Ascending aorta (tissue), 2 donors: ENCODE data around the gene ARID5B. TPM values are rescaled to one million over a fixed set of nuclear protein-coding genes. Genes with fewer than 3 reads are reported as not detected.

Experiments used
- DNase-seq, 2 donors: peaks; one replicate each; pipeline ENCODE4 v3.0.0-alpha.2; 2019; ENCODE audit warnings: low spot score in 2 of 2
- H3K27ac ChIP-seq, 2 donors: fragments of 200-600 bp; sonication (generic); one replicate each; pipeline ENCODE4 v1.5.1; 2016 to 2017; ENCODE audit warnings: mild to moderate bottlenecking in 1 of 2
- H3K27me3 ChIP-seq: fragments of 200-600 bp; sonication (generic); one replicate; pipeline ENCODE4 v1.5.1; 2017
- H3K36me3 ChIP-seq, 2 donors: fragments of 200-600 bp; sonication (generic); one replicate each; pipeline ENCODE4 v1.5.1; 2016
- H3K4me1 ChIP-seq, 2 donors: fragments of 200-600 bp; sonication (generic); one replicate each; pipeline ENCODE4 v1.5.1; 2016 to 2017; ENCODE audit warnings: mild to moderate bottlenecking in 1 of 2
- H3K4me3 ChIP-seq, 2 donors: fragments of 200-600 bp; sonication (generic); one replicate each; pipeline ENCODE4 v1.5.1; 2016 to 2017; ENCODE audit warnings: mild to moderate bottlenecking in 1 of 2
- H3K9me3 ChIP-seq, 2 donors: fragments of 200-600 bp; sonication (generic); one replicate each; pipeline ENCODE4 v1.5.1; 2016
- CTCF ChIP-seq, 3 experiments: fragments of 200-600 bp in 2 of 3; fragments of 450-650 bp in 1 of 3; sonication (generic) in 2 of 3; IDR thresholded peaks; one replicate each; pipeline ENCODE4 v1.5.1; 2016 to 2019; ENCODE audit warnings: antibody characterized with exemption in 3 of 3, mild to moderate bottlenecking in 1 of 3, moderate library complexity in 1 of 3
- intact Hi-C: fragments of 100-400 bp; cut with DNase I; formaldehyde crosslinking; loops from one replicate; pipeline ENCODE4 v1.15.1; 2023
- total RNA-seq: library from RNA; depleted of rRNA; stranded (reverse); fragments of >200 nt; gene quantifications from one replicate; pipeline ENCODE4 v1.1.0, GENCODE V29; 2016

The ARID5B gene
- total RNA-seq, 1 donor from 2014 or later, result 92.5 TPM

GRCh38 chr10:62116896-62117295, 215.4 kb downstream of the ARID5B start:
- no peak for DNase-seq
- H3K36me3 ChIP-seq, result no peaks in the 10 kb centered on the region
- intact Hi-C loops, result no loop called here
- H3K4me1 ChIP-seq, result no peaks in the 10 kb centered on the region
- H3K9me3 ChIP-seq, result no peaks in the 10 kb centered on the region
- no peak overlapping the region for H3K4me3 ChIP-seq
- H3K27me3 ChIP-seq, result no peaks in the 10 kb centered on the region
- TF ChIP-seq CTCF (IDR thresholded peaks at IDR 0.05), result no peak
- H3K27ac ChIP-seq, result no peak overlapping the region

GRCh38 chr10:62121187-62121530, 219.7 kb downstream of the ARID5B start:
- Histone ChIP-seq H3K27ac (no peak overlapping the region), H3K4me1 (no peaks in the 10 kb centered on the region), H3K27me3 (no peaks in the 10 kb centered on the region), H3K9me3 (peaks cover 0 to 11% of the 10 kb centered on the region in 2 donors), H3K36me3 (no peaks in the 10 kb centered on the region), H3K4me3 (no peak overlapping the region)
- no peak for DNase-seq
- TF ChIP-seq CTCF (IDR thresholded peaks at IDR 0.05), result no peak
- intact Hi-C loops, result no loop called here

GRCh38 chr10:62127975-62128374, 226.5 kb downstream of the ARID5B start:
- no peaks in the 10 kb centered on the region for H3K36me3 ChIP-seq
- H3K27me3 ChIP-seq, result no peaks in the 10 kb centered on the region
- intact Hi-C loops, result no loop called here
- H3K4me3 ChIP-seq, result no peak overlapping the region
- H3K9me3 ChIP-seq, result peaks cover 0 to 6% of the 10 kb centered on the region in 2 donors
- no peaks in the 10 kb centered on the region for H3K4me1 ChIP-seq
- TF ChIP-seq CTCF (IDR thresholded peaks at IDR 0.05), result no peak
- no peak for DNase-seq
- no peak overlapping the region for H3K27ac ChIP-seq

- no peak for TF ChIP-seq CTCF (IDR thresholded peaks at IDR 0.05)
- intact Hi-C loops, result no loop called here
- peak overlapping the region; percentile 40 to 50 for H3K27ac ChIP-seq
These were observed 229.4 kb downstream of the ARID5B start for GRCh38 chr10:62130948-62131347.

GRCh38 chr10:62131724-62132123, 230.2 kb downstream of the ARID5B start:
- no peak overlapping the region for H3K4me3 ChIP-seq
- no peak for DNase-seq
- no peaks in the 10 kb centered on the region for H3K4me1 ChIP-seq
- peak overlapping the region in 1 of 2 donors; percentile 20 for H3K27ac ChIP-seq
- intact Hi-C loops, result no loop called here
- H3K27me3 ChIP-seq, result no peaks in the 10 kb centered on the region
- H3K9me3 ChIP-seq, result no peaks in the 10 kb centered on the region
- TF ChIP-seq CTCF (IDR thresholded peaks at IDR 0.05), result no peak
- H3K36me3 ChIP-seq, result no peaks in the 10 kb centered on the region

More at GRCh38 chr10:62130948-62131347, 229.4 kb downstream of the ARID5B start:
- DNase-seq, result no peak
- Histone ChIP-seq H3K4me3 (no peak overlapping the region), H3K9me3 (no peaks in the 10 kb centered on the region), H3K36me3 (no peaks in the 10 kb centered on the region), H3K27me3 (no peaks in the 10 kb centered on the region), H3K4me1 (no peaks in the 10 kb centered on the region)

GRCh38 chr10:62133618-62134017, 232.1 kb downstream of the ARID5B start:
- Histone ChIP-seq H3K4me3 (no peak overlapping the region), H3K36me3 (no peaks in the 10 kb centered on the region), H3K27ac (no peak overlapping the region), H3K27me3 (no peaks in the 10 kb centered on the region), H3K9me3 (no peaks in the 10 kb centered on the region), H3K4me1 (no peaks in the 10 kb centered on the region)
- TF ChIP-seq CTCF (IDR thresholded peaks at IDR 0.05), result no peak
- DNase-seq, result no peak
- intact Hi-C loops, result no loop called here
